Measurements from ENCODE around the gene OPHN1.

GRCh38 chrX:68077378-68077777 is 355.9 kb downstream of the OPHN1 start:
- no peak for TF ChIP-seq POLR2A (IDR thresholded peaks at IDR 0.05; ENCODE audit: low read depth, low read length)
- no peak for TF ChIP-seq CTCF (IDR thresholded peaks at IDR 0.05; ENCODE audit: extremely low read depth in 1 of 2, insufficient read depth in 1 of 2, low read depth in 1 of 2, low read length in 2 of 2)
- TF ChIP-seq POLR2AphosphoS5 (IDR thresholded peaks at IDR 0.05; ENCODE audit: insufficient read depth, low read depth, low read length) = no peak
- no peak for TF ChIP-seq MYC (IDR thresholded peaks at IDR 0.05; ENCODE audit: low read depth, low read length)
- TF ChIP-seq GATA2 (IDR thresholded peaks at IDR 0.05; ENCODE audit: insufficient read depth, insufficient read length, low read depth, low read length) = no peak
- TF ChIP-seq FOS (IDR thresholded peaks at IDR 0.05; ENCODE audit: borderline replicate concordance, insufficient read depth, low read length) = no peak
- TF ChIP-seq MAX (IDR thresholded peaks at IDR 0.05; ENCODE audit: insufficient read depth, insufficient read length) = no peak
- no peak for TF ChIP-seq EZH2 (IDR thresholded peaks at IDR 0.05; ENCODE audit: borderline replicate concordance, low read depth, low read length, severe bottlenecking)

All from endothelial cell of umbilical vein (primary cell).